ENCODE data around the gene OR2F2.

DNA sequence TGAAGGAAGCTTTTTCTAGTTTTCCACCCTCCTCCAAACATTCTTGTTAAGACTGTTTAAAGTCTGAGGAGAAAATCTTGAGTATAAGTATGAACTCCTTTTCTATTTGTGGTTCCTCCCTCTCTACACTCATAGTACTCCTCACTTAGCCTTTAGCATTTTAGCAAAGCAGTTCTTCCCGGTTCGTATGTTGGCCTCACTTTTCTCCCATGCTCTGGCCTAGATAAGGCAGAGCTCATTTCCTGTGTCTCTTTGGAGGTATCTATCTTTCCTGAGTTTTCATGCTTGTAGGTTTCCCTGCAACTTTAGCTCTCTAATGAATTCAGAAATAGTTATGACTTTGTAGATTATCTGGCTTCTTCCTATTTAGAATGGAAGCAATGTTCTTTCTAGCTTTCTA is 13.7 kb downstream of the OR2F2 start:
- TF ChIP-seq, protein P1, sequence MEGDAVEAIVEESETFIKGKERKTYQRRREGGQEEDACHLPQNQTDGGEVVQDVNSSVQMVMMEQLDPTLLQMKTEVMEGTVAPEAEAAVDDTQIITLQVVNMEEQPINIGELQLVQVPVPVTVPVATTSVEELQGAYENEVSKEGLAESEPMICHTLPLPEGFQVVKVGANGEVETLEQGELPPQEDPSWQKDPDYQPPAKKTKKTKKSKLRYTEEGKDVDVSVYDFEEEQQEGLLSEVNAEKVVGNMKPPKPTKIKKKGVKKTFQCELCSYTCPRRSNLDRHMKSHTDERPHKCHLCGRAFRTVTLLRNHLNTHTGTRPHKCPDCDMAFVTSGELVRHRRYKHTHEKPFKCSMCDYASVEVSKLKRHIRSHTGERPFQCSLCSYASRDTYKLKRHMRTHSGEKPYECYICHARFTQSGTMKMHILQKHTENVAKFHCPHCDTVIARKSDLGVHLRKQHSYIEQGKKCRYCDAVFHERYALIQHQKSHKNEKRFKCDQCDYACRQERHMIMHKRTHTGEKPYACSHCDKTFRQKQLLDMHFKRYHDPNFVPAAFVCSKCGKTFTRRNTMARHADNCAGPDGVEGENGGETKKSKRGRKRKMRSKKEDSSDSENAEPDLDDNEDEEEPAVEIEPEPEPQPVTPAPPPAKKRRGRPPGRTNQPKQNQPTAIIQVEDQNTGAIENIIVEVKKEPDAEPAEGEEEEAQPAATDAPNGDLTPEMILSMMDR (IDR thresholded peaks at IDR 0.05) = no peak
- no peak for TF ChIP-seq EP300 (IDR thresholded peaks at IDR 0.05)

Measured in upper lobe of left lung (tissue), 4 donors.